ENCODE data around the gene AGO4.
A peak's percentile ranks its signal among the peaks of the same experiment; 100 is the strongest.
"Not testable (repeated sequence)": the region's sequence is repeated elsewhere in the genome, so short reads cannot be mapped to it uniquely, and the experiment has no call there.

The AGO4 gene

GRCh38 chr1:35798019-35798418, 9.8 kb upstream of the AGO4 start:
- H3K27ac Mint-ChIP-seq; DNase-seq (ENCODE audit: low spot score in 2 of 2); ATAC-seq; H3K4me1 Mint-ChIP-seq; H3K4me3 Mint-ChIP-seq; H3K9me3 Mint-ChIP-seq; H3K36me3 Mint-ChIP-seq: not testable (repeated sequence)

- not testable (repeated sequence) for H3K36me3 Mint-ChIP-seq; H3K9me3 Mint-ChIP-seq; H3K4me3 Mint-ChIP-seq; ATAC-seq; H3K27ac Mint-ChIP-seq; DNase-seq (ENCODE audit: low spot score in 2 of 2); H3K4me1 Mint-ChIP-seq
Measured at GRCh38 chr1:35800167-35800887, 7.5 kb upstream of the AGO4 start.

DNA sequence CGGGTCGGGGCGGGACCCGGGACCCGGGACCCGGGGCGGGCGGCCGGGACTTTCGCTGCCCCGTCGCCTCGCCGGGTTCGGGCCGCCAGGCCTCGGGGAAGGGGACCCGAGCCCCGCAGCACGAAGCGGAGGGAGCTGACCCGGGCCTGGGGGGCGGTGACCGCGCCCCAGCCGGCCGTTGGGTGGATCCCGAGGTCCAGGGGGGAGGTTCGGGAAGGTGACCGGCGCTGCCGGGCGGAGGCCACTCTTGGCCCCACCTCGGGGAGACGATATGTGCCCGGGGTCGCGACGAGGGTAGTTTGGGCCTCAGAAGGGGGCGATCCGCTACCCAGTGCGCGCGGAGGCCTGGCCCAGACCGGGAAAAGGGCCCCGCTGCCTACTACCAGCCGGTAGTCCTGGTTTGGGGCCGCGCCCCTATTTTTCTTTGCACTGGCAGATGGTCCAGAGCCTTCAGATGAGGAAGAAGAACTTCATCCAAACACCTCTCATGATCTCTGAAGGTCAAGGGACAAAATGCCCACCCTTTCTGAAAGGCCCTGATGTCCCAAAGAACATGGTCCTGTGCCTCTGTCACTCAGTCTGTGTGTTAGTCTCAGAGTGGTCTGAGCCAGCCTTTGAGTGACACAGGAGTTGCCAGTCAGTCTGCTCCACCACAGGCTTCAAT, 766 bp downstream of the AGO4 start:
- H3K4me1 Mint-ChIP-seq: peaks cover 37% of the 10 kb centered on the region

GRCh38 chr1:35809114-35810095, 1.6 kb downstream of the AGO4 start:
- H3K4me3 Mint-ChIP-seq: peak overlapping the region; percentile 83
- ATAC-seq: no peak
- no peaks in the 10 kb centered on the region for H3K9me3 Mint-ChIP-seq
- peak overlapping the region; percentile 94 for H3K27ac Mint-ChIP-seq
- peaks cover 14% of the 10 kb centered on the region for H3K36me3 Mint-ChIP-seq
- DNase-seq (ENCODE audit: low spot score in 2 of 2): no peak
- H3K4me1 Mint-ChIP-seq: peaks cover 38% of the 10 kb centered on the region

More for the DNA sequence above, 766 bp downstream of the AGO4 start:
- peak overlapping the region; percentile 83 for H3K4me3 Mint-ChIP-seq
- H3K9me3 Mint-ChIP-seq: no peaks in the 10 kb centered on the region
- ATAC-seq (peak; percentile 75), DNase-seq (ENCODE audit: low spot score in 2 of 2) (peak; percentile 18 to 64)
- H3K36me3 Mint-ChIP-seq: peaks cover 14% of the 10 kb centered on the region
- peak overlapping the region; percentile 94 for H3K27ac Mint-ChIP-seq

GRCh38 chr1:35810096-35810881, 2.5 kb downstream of the AGO4 start:
- H3K9me3 Mint-ChIP-seq: no peaks in the 10 kb centered on the region
- ATAC-seq: no peak
- H3K36me3 Mint-ChIP-seq: peaks cover 14% of the 10 kb centered on the region
- H3K4me3 Mint-ChIP-seq: peak overlapping the region; percentile 83
- no peak for DNase-seq (ENCODE audit: low spot score in 2 of 2)
- peak overlapping the region; percentile 52 for H3K27ac Mint-ChIP-seq
- H3K4me1 Mint-ChIP-seq: peaks cover 33% of the 10 kb centered on the region

GRCh38 chr1:35812754-35813153, 4.9 kb downstream of the AGO4 start:
- H3K9me3 Mint-ChIP-seq; ATAC-seq; DNase-seq (ENCODE audit: low spot score in 2 of 2); H3K4me3 Mint-ChIP-seq; H3K27ac Mint-ChIP-seq: not testable (repeated sequence)
- peaks cover 16% of the 10 kb centered on the region for H3K36me3 Mint-ChIP-seq
- H3K4me1 Mint-ChIP-seq: peaks cover 28% of the 10 kb centered on the region

- H3K4me3 Mint-ChIP-seq: no peak overlapping the region
- peaks cover 76% of the 10 kb centered on the region for H3K36me3 Mint-ChIP-seq
- ATAC-seq (no peak), DNase-seq (ENCODE audit: low spot score in 2 of 2) (no peak)
- H3K27ac Mint-ChIP-seq: no peak overlapping the region
- H3K4me1 Mint-ChIP-seq: peaks cover under 1% of the 10 kb centered on the region
- no peaks in the 10 kb centered on the region for H3K9me3 Mint-ChIP-seq
Measured at GRCh38 chr1:35825255-35825654, 17.4 kb downstream of the AGO4 start.

DNA sequence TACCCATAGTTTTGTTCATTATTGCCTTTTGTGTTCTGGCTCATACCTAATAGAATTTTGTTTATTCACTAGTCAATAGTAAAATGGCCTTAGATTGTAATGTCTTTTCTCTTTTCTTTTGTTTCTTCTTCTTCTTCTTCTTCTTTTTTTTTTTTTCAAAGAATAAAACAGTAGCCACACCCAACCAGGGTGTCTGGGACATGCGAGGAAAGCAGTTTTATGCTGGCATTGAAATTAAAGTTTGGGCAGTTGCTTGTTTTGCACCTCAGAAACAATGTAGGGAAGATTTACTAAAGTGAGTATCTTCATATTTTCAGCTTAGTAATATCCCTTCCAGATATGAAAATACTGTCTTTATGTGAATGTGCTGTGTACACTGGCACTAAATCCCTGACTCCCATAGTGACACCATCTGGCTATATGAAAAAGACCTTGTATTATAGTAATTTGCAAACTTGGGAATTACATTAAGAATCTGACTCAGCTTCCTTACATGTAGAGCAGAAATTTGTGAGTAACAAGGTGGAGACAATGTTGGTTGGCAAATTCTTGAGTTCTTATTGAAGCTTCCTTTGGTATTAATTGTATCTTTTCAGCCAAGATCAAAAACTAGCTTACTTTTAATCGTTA, 24.6 kb downstream of the AGO4 start:
- H3K4me3 Mint-ChIP-seq: no peak overlapping the region
- no peaks in the 10 kb centered on the region for H3K4me1 Mint-ChIP-seq
- no peak for DNase-seq (ENCODE audit: low spot score in 2 of 2)
- peaks cover 86% of the 10 kb centered on the region for H3K36me3 Mint-ChIP-seq
- ATAC-seq: no peak
- H3K9me3 Mint-ChIP-seq: no peaks in the 10 kb centered on the region
- no peak overlapping the region for H3K27ac Mint-ChIP-seq

- no peak overlapping the region for H3K27ac Mint-ChIP-seq
- H3K36me3 Mint-ChIP-seq: peaks cover 82% of the 10 kb centered on the region
- H3K9me3 Mint-ChIP-seq: no peaks in the 10 kb centered on the region
Measured at GRCh38 chr1:35833395-35833794, 25.6 kb downstream of the AGO4 start.

GRCh38 chr1:35834218-35834617, 26.4 kb downstream of the AGO4 start:
- H3K4me3 Mint-ChIP-seq: no peak overlapping the region
- peak overlapping the region; percentile 45 for H3K27ac Mint-ChIP-seq
- no peak for ATAC-seq

More at GRCh38 chr1:35833395-35833794, 25.6 kb downstream of the AGO4 start:
- Mint-ChIP-seq H3K4me1 (no peaks in the 10 kb centered on the region), H3K4me3 (no peak overlapping the region)
- ATAC-seq: no peak
- DNase-seq (ENCODE audit: low spot score in 2 of 2): no peak

GRCh38 chr1:35835398-35835797, 27.6 kb downstream of the AGO4 start:
- no peaks in the 10 kb centered on the region for H3K9me3 Mint-ChIP-seq
- no peak overlapping the region for H3K4me3 Mint-ChIP-seq
- ATAC-seq: no peak
- H3K27ac Mint-ChIP-seq: no peak overlapping the region
- peaks cover 74% of the 10 kb centered on the region for H3K36me3 Mint-ChIP-seq
- DNase-seq (ENCODE audit: low spot score in 2 of 2): no peak
- no peaks in the 10 kb centered on the region for H3K4me1 Mint-ChIP-seq

More at GRCh38 chr1:35834218-35834617, 26.4 kb downstream of the AGO4 start:
- Mint-ChIP-seq H3K4me1 (no peaks in the 10 kb centered on the region), H3K36me3 (peaks cover 82% of the 10 kb centered on the region), H3K9me3 (no peaks in the 10 kb centered on the region)
- no peak for DNase-seq (ENCODE audit: low spot score in 2 of 2)

GRCh38 chr1:35836734-35837133, 28.9 kb downstream of the AGO4 start:
- Mint-ChIP-seq H3K9me3 (no peaks in the 10 kb centered on the region), H3K27ac (no peak overlapping the region), H3K4me3 (no peak overlapping the region), H3K4me1 (no peaks in the 10 kb centered on the region), H3K36me3 (peaks cover 72% of the 10 kb centered on the region)
- no peak for DNase-seq (ENCODE audit: low spot score in 2 of 2)
- no peak for ATAC-seq

DNA sequence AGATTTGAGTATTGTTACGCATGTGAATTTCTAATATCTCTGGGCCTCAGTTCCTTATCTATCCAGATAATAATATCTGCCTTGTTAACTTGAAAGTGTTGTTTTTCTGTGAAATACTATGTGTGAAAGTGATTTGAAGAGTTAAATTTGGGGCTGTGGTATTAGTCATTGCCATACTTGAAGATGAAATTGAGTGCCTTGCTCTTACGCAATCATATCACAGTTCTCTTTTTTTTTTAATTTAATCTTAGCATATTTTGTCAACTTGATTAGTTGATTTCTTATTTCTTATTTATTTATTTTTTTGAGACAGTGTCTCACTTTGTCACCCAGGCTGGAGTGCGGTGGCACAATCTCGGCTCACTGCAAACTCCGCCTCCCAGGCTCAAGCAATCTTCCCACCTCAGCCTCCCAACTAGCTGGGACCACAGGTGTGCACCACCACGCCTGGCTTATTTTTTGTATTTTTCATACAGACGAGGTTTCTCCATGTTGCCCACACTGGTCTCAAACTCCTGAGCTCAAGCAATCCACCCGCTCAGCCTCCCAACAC, 31.0 kb downstream of the AGO4 start:
- Mint-ChIP-seq H3K27ac (no peak overlapping the region), H3K4me3 (no peak overlapping the region), H3K4me1 (no peaks in the 10 kb centered on the region), H3K36me3 (peaks cover 74% of the 10 kb centered on the region), H3K9me3 (no peaks in the 10 kb centered on the region)
- ATAC-seq (no peak), DNase-seq (ENCODE audit: low spot score in 2 of 2) (no peak)

DNA sequence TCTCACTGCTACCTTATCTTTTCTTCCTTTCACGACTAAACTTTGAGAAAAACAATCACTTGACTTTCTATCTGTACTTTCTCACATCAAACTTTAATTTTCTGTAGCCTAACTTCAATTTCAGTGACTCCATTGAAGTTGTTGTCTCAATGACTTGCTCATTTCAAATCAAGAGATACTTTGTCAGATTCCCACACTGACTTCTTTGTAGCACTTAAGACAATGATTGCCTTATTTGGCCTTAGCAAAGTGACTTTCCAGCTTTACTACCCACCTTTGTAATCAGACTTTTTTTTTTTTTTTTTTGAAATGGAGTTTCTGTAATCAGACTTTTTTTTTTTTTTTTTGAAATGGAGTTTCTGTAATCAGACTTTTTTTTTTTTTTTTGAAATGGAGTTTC, 37.0 kb downstream of the AGO4 start:
- peaks cover 58% of the 10 kb centered on the region for H3K36me3 Mint-ChIP-seq
- peak overlapping the region; percentile 0 for H3K27ac Mint-ChIP-seq

More for the DNA sequence above, 37.0 kb downstream of the AGO4 start:
- no peaks in the 10 kb centered on the region for H3K9me3 Mint-ChIP-seq
- no peak for DNase-seq (ENCODE audit: low spot score in 2 of 2)
- ATAC-seq: no peak
- H3K4me3 Mint-ChIP-seq: no peak overlapping the region
- H3K4me1 Mint-ChIP-seq: no peaks in the 10 kb centered on the region

All from stimulated activated effector memory CD8-positive, alpha-beta T cell treated with anti-CD3 and anti-CD28 coated beads, Interleukin-12 subunit alpha, Interleukin-12 subunit beta, amount 100 ng/mL, for 72 hours (primary cell).